IMR-90 (cell line): Measurements from ENCODE around the gene BRSK1. TPM values are rescaled to one million over a fixed set of nuclear protein-coding genes. Genes with fewer than 3 reads are reported as not detected.

Source experiments
- ATAC-seq: fragments of 200-7000 bp; cut with Tn5 transposase; 2 replicates; pipeline ENCODE4 v1.9.1; 2020; ENCODE audit warnings: low read depth, mild to moderate bottlenecking, moderate library complexity
- BruUV-seq: library from RNA; stranded (reverse); fragments of 400-500 nt; replicated peaks from 2 replicates; lab custom pipeline; 2021; lab: Mats Ljungman, UMichigan
- CTCF ChIA-PET: fragments of 300-600 bp; formaldehyde crosslinking; extraction: SDS; loops from one replicate; lab custom pipeline; 2021; ENCODE audit warnings: antibody characterized with exemption; lab: Yijun Ruan, JAX
- POLR2A ChIA-PET: fragments of 300-600 bp; sonication (Branson Sonifier 250); formaldehyde crosslinking; loops from one replicate; lab custom pipeline; 2022; ENCODE audit warnings: antibody characterized with exemption; ENCODE audit not compliant: unreplicated experiment; lab: Charles Lee
- DNase-seq: peaks from one replicate; pipeline ENCODE4 v3.0.0; 2013
- H2AFZ ChIP-seq: replicated peaks from 2 replicates; pipeline ENCODE3; 2013; ENCODE audit warnings: low read length, mild to moderate bottlenecking; ENCODE audit not compliant: poor library complexity
- H2AK5ac ChIP-seq: 2 replicates; pipeline ENCODE4 v1.6.1; 2013; ENCODE audit warnings: low read depth, low read length, inconsistent platforms
- H2AK9ac ChIP-seq: replicated peaks from 2 replicates; pipeline ENCODE3; 2013; ENCODE audit warnings: mild to moderate bottlenecking, low read depth, low read length, moderate library complexity; ENCODE audit not compliant: poor library complexity
- H2BK120ac ChIP-seq: 2 replicates; pipeline ENCODE4 v1.6.1; 2013; ENCODE audit warnings: low read depth, low read length, inconsistent platforms
- H2BK15ac ChIP-seq: 3 replicates; pipeline ENCODE4 v1.6.1; 2013; ENCODE audit warnings: low read depth, low read length, inconsistent platforms
- H2BK20ac ChIP-seq: 2 replicates; pipeline ENCODE4 v1.6.1; 2013; ENCODE audit warnings: low read depth, mild to moderate bottlenecking, inconsistent platforms, low read length, moderate library complexity
- H2BK5ac ChIP-seq: 2 replicates; pipeline ENCODE4 v1.6.1; 2013; ENCODE audit warnings: mild to moderate bottlenecking, low read depth, low read length, inconsistent platforms; ENCODE audit not compliant: poor library complexity, severe bottlenecking
- H3K14ac ChIP-seq: replicated peaks from 2 replicates; pipeline ENCODE4 v1.6.1; 2013; ENCODE audit warnings: low read depth, low read length, inconsistent platforms
- H3K18ac ChIP-seq: 2 replicates; pipeline ENCODE4 v1.6.1; 2013; ENCODE audit warnings: low read depth, low read length, control low read depth
- H3K23ac ChIP-seq: 2 replicates; pipeline ENCODE4 v1.6.1; 2013; ENCODE audit warnings: low read depth, low read length, inconsistent platforms
- H3K27ac ChIP-seq: 2 replicates; pipeline ENCODE4 v1.5.1; 2013; ENCODE audit warnings: mild to moderate bottlenecking, control low read depth, low read length; ENCODE audit not compliant: insufficient read depth
- H3K27me3 ChIP-seq: 2 replicates; pipeline ENCODE4 v1.6.1; 2013; ENCODE audit warnings: low read length; ENCODE audit not compliant: control insufficient read depth, insufficient read depth
- H3K36me3 ChIP-seq: 2 replicates; pipeline ENCODE4 v1.6.1; 2013; ENCODE audit warnings: low read length, mixed read lengths; ENCODE audit not compliant: control insufficient read depth, insufficient read depth
- H3K4ac ChIP-seq: 2 replicates; pipeline ENCODE4 v1.6.1; 2013; ENCODE audit warnings: low read depth, low read length, inconsistent platforms
- H3K4me1 ChIP-seq: 2 replicates; pipeline ENCODE4 v1.6.1; 2013; ENCODE audit warnings: low read length, mixed read lengths; ENCODE audit not compliant: control insufficient read depth, insufficient read depth
- H3K4me2 ChIP-seq: 2 replicates; pipeline ENCODE4 v1.6.1; 2013; ENCODE audit warnings: low read depth, mild to moderate bottlenecking, control low read depth, low read length, moderate library complexity
- H3K4me3 ChIP-seq: 2 replicates; pipeline ENCODE4 v1.5.1; 2013; ENCODE audit warnings: low read depth, mild to moderate bottlenecking, control low read depth, low read length, moderate library complexity; ENCODE audit not compliant: insufficient read depth
- H3K56ac ChIP-seq: 2 replicates; pipeline ENCODE4 v1.6.1; 2013; ENCODE audit warnings: low read length, inconsistent platforms; ENCODE audit not compliant: insufficient read depth; ENCODE audit errors: extremely low read depth
- H3K79me1 ChIP-seq, 2 experiments: 2 replicates each; pipeline ENCODE4 v1.6.1; 2013; ENCODE audit warnings: low read length in 2 of 2, inconsistent platforms in 1 of 2, low read depth in 1 of 2
- H3K9ac ChIP-seq: 2 replicates; pipeline ENCODE4 v1.6.1; 2013; ENCODE audit warnings: low read depth, low read length, control low read depth
- H3K9me1 ChIP-seq: 2 replicates; pipeline ENCODE4 v1.6.1; 2013; ENCODE audit warnings: low read length, inconsistent platforms; ENCODE audit not compliant: insufficient read depth
- H3K9me3 ChIP-seq: 2 replicates; pipeline ENCODE4 v1.6.1; 2013; ENCODE audit warnings: low read length; ENCODE audit not compliant: control insufficient read depth, insufficient read depth
- H4K20me1 ChIP-seq: 2 replicates; pipeline ENCODE4 v1.6.1; 2013; ENCODE audit warnings: low read length, inconsistent platforms; ENCODE audit not compliant: insufficient read depth
- H4K5ac ChIP-seq: 2 replicates; pipeline ENCODE4 v1.6.1; 2013; ENCODE audit warnings: mild to moderate bottlenecking, low read depth, low read length, control low read depth
- H4K8ac ChIP-seq, 2 experiments: 2 replicates each; pipeline ENCODE4 v1.6.1; 2013; ENCODE audit warnings: low read depth in 2 of 2, low read length in 2 of 2, control low read depth in 1 of 2, inconsistent platforms in 1 of 2
- H4K91ac ChIP-seq: 2 replicates; pipeline ENCODE4 v1.6.1; 2013; ENCODE audit warnings: low read depth, low read length, inconsistent platforms; ENCODE audit not compliant: insufficient read depth
- BHLHE40 ChIP-seq: fragments of 150-350 bp; IDR thresholded peaks from 2 replicates; pipeline ENCODE4 v1.6.1; 2016; ENCODE audit warnings: mild to moderate bottlenecking, low read depth, low read length
- CEBPB ChIP-seq: IDR thresholded peaks from 2 replicates; pipeline ENCODE4 v1.6.1; 2012; ENCODE audit warnings: low read depth, low read length, improper control_type of control experiment
- CHD1 ChIP-seq: IDR thresholded peaks from 2 replicates; pipeline ENCODE4 v1.6.1; 2012; ENCODE audit warnings: low read depth, low read length, improper control_type of control experiment
- FOS ChIP-seq: fragments of 150-350 bp; IDR thresholded peaks from 2 replicates; pipeline ENCODE4 v1.6.1; 2016; ENCODE audit warnings: low read depth, low read length
- MAFK ChIP-seq: IDR thresholded peaks from 2 replicates; pipeline ENCODE4 v1.6.1; 2012; ENCODE audit warnings: low read depth, low read length, improper control_type of control experiment
- MAZ ChIP-seq: IDR thresholded peaks from 2 replicates; pipeline ENCODE4 v1.6.1; 2012; ENCODE audit warnings: low read depth, mild to moderate bottlenecking, low read length, improper control_type of control experiment, moderate library complexity, borderline replicate concordance
- MXI1 ChIP-seq: IDR thresholded peaks from 2 replicates; pipeline ENCODE4 v1.6.1; 2012; ENCODE audit warnings: low read depth, mild to moderate bottlenecking, low read length, moderate library complexity, borderline replicate concordance
- NFE2L2 ChIP-seq: fragments of 150-350 bp; IDR thresholded peaks from 2 replicates; pipeline ENCODE4 v1.6.1; 2016; ENCODE audit warnings: low read depth, mild to moderate bottlenecking, low read length
- POLR2A ChIP-seq: IDR thresholded peaks from 2 replicates; pipeline ENCODE4 v1.6.1; 2012; ENCODE audit warnings: mild to moderate bottlenecking, low read depth, low read length
- RFX5 ChIP-seq: IDR thresholded peaks from 2 replicates; pipeline ENCODE4 v1.8.0; 2012; ENCODE audit warnings: low read depth, mild to moderate bottlenecking, low read length, moderate library complexity
- SMC3 ChIP-seq: fragments of 150-350 bp; IDR thresholded peaks from 2 replicates; pipeline ENCODE4 v1.6.1; 2016; ENCODE audit warnings: low read depth, mild to moderate bottlenecking, antibody characterized with exemption, low read length, moderate library complexity
- WGBS, 2 experiments: methylation state at CpG; one replicate each; pipeline versions ENCODE4 v1.1.5 to v1.1.7; 2013; ENCODE audit warnings: missing lambda C conversion rate in 2 of 2; ENCODE audit not compliant: insufficient read length in 1 of 2; ENCODE audit errors: extremely low coverage in 2 of 2; 5-methylcytosine and 5-hydroxymethylcytosine counted together
- dilution Hi-C: fragments of 300-500 bp; cut with HindIII; formaldehyde crosslinking; loops from one replicate; pipeline ENCODE4 v1.14.3; 2018; ENCODE audit warnings: low sequenced_read_pairs; ENCODE audit not compliant: unreplicated experiment
- in situ Hi-C: fragments of 300-500 bp; cut with MboI; formaldehyde crosslinking; loops from 3 replicates; pipeline ENCODE4 v1.14.3; 2019; ENCODE audit warnings: low sequenced_read_pairs, inconsistent platforms, mixed read lengths
- intact Hi-C: fragments of 100-400 bp; cut with micrococcal nuclease; formaldehyde crosslinking; loops from 2 replicates; pipeline ENCODE4 v1.10.0; 2022
- polyA plus RNA-seq, 3 experiments: library from polyadenylated mRNA; depleted of rRNA; stranded (reverse); fragments of >200 nt; gene quantifications; 2 replicates each; pipeline ENCODE4 v1.2.3, GENCODE V29; 2012; ENCODE audit warnings: low replicate concordance in 1 of 3
- total RNA-seq: library from RNA; depleted of rRNA; stranded (reverse); fragments of >200 nt; gene quantifications from 2 replicates; pipeline ENCODE4 v1.2.3, GENCODE V29; 2012
- TF ChIP-seq, protein P1 (sequence below): conservative IDR thresholded peaks from 2 replicates; pipeline ENCODE4 v1.5.1; 2012; ENCODE audit warnings: mild to moderate bottlenecking, low read depth, low read length, improper control_type of control experiment
- TF ChIP-seq, protein P2 (sequence below): fragments of 150-350 bp; IDR thresholded peaks from 2 replicates; pipeline ENCODE4 v1.6.1; 2016; ENCODE audit warnings: low read depth, mild to moderate bottlenecking, low read length, moderate library complexity, borderline replicate concordance

BRSK1 gene
- total and polyA plus RNA-seq, 2 of the 4 experiments (the other 2 are of a cell fraction), result 2.5 to 22.3 TPM

DNA sequence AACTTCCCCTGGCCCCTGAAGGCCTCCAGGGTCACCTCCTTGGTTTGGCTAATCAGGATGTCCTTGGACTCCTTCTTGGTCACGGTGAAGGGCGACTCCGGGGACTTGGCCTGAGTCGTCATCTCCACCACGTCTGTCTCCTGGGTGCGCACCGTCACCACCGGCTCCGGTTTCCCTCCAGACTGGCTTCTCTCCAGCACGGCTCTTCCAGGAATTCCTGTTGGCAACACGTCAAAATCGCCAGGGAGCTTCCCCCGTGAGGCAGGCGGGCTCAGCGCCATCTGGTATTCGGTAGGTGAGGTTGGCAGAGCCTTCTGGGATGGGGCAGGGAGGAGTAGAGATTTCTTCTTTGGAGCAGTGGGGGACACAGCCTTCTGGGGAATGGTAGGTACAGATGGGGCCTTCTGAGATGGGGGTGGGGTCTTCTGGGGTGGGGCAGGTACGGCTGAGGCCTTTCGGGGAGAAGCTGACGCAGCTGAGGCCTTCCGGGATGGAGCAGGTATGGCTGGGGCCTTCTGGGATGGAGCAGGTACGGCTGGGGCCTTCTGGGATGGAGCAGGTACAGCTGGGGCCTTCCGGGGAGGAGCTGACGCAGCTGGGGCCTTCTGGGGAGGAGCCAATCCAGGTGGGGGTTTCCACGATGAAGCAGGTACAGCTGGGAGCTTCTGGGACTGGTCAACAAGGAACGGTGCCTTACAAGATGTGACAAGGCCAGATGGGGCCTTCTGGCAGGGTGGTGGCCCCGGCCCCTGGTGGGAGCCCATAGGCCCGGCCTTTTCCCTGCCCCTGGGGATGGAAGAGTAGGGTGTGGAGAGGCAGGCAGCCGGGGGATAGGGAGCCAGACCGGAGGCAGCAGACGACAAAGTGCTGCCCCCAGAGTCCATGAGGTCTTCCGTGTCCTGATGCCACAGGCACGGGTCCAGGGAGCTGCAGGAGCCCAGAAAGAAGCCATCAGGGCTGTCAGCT is 75.4 kb downstream of the BRSK1 start:
- WGBS, 2 experiments, result 74% methylated on average over 17 of the region's 32 CpGs; no CpG with 5 or more reads in 1 of the 2 experiments
- TF ChIP-seq NFE2L2 (no peak), POLR2A (no peak), CEBPB (no peak), MXI1 (no peak), SMC3 (no peak), RFX5 (no peak), MAZ (no peak), CHD1 (no peak), BHLHE40 (no peak), MAFK (no peak), FOS (no peak)
- TF ChIP-seq, protein P1, sequence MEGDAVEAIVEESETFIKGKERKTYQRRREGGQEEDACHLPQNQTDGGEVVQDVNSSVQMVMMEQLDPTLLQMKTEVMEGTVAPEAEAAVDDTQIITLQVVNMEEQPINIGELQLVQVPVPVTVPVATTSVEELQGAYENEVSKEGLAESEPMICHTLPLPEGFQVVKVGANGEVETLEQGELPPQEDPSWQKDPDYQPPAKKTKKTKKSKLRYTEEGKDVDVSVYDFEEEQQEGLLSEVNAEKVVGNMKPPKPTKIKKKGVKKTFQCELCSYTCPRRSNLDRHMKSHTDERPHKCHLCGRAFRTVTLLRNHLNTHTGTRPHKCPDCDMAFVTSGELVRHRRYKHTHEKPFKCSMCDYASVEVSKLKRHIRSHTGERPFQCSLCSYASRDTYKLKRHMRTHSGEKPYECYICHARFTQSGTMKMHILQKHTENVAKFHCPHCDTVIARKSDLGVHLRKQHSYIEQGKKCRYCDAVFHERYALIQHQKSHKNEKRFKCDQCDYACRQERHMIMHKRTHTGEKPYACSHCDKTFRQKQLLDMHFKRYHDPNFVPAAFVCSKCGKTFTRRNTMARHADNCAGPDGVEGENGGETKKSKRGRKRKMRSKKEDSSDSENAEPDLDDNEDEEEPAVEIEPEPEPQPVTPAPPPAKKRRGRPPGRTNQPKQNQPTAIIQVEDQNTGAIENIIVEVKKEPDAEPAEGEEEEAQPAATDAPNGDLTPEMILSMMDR, result no peak
- TF ChIP-seq, protein P2, sequence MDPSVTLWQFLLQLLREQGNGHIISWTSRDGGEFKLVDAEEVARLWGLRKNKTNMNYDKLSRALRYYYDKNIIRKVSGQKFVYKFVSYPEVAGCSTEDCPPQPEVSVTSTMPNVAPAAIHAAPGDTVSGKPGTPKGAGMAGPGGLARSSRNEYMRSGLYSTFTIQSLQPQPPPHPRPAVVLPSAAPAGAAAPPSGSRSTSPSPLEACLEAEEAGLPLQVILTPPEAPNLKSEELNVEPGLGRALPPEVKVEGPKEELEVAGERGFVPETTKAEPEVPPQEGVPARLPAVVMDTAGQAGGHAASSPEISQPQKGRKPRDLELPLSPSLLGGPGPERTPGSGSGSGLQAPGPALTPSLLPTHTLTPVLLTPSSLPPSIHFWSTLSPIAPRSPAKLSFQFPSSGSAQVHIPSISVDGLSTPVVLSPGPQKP, result no peak
- Histone ChIP-seq H2AK9ac (no peak overlapping the region), H2BK5ac (no peak overlapping the region), H4K20me1 (peaks cover 16% of the 10 kb centered on the region), H3K27me3 (peaks cover 21% of the 10 kb centered on the region), H3K4me1 (peaks cover under 1% of the 10 kb centered on the region; the same call in 1 of the 2 replicates), H3K4me3 (no peak overlapping the region), H2BK15ac (no peak overlapping the region), H4K5ac (no peak overlapping the region), H3K14ac (no peak overlapping the region), H3K27ac (no peak overlapping the region), H2AFZ (no peak overlapping the region), H2BK120ac (no peak overlapping the region), H3K9me3 (no peaks in the 10 kb centered on the region), H3K79me1 (no peaks in the 10 kb centered on the region), H3K4me2 (no peak overlapping the region), H4K91ac (no peak overlapping the region), H3K18ac (no peak overlapping the region), H3K9me1 (peaks cover 3% of the 10 kb centered on the region; the same call in 1 of the 2 replicates), H3K9ac (no peak overlapping the region), H2BK20ac (no peak overlapping the region), H4K8ac (no peak overlapping the region), H3K23ac (no peak overlapping the region), H3K56ac (no peak overlapping the region), H2AK5ac (0 out of 2 replicates have a peak overlapping the region, but pooled peaks have one; percentile 8), H3K4ac (no peak overlapping the region), H3K36me3 (no peaks in the 10 kb centered on the region)
- intact Hi-C loops (no loop called here), dilution Hi-C loops (no loop called here), in situ Hi-C loops (no loop called here)
- ATAC-seq (no peak), DNase-seq (no peak)
- no TSS peak for BruUV-seq
- POLR2A ChIA-PET, result no interaction called here
- CTCF ChIA-PET, result interaction anchor here (0.7 kb wide), 1 partner anchor 32 kb away, joined by 3 read pairs; no protein-coding TSS in a partner anchor
